ENCODE data around the gene POU2AF1. TPM values are rescaled to one million over a fixed set of nuclear protein-coding genes. Genes with fewer than 3 reads are reported as not detected.

POU2AF1 gene
- total and polyA plus RNA-seq, 2 experiments from 2014 or later, result not detected

GRCh38 chr11:111428113-111428876 is 49.2 kb upstream of the POU2AF1 start (continued):
- TF ChIP-seq ZNF462 (CRISPR knock-in tag; IDR thresholded peaks at IDR 0.05) (no peak), EZH2 (IDR thresholded peaks at IDR 0.05; ENCODE audit: low read depth, unreplicated experiment) (no peak), STAT1 (IDR thresholded peaks at IDR 0.05; ENCODE audit: unreplicated experiment) (no peak), POLR2AphosphoS5 (IDR thresholded peaks at IDR 0.05; ENCODE audit: low read depth) (no peak), ZNF331 (CRISPR knock-in tag; IDR thresholded peaks at IDR 0.05; ENCODE audit: low read depth) (no peak), JUNB (IDR thresholded peaks at IDR 0.05; ENCODE audit: unreplicated experiment) (no peak), NANOG (IDR thresholded peaks at IDR 0.05; ENCODE audit: borderline replicate concordance) (no peak), CREB1 (CRISPR knock-in tag; IDR thresholded peaks at IDR 0.05; ENCODE audit: low read depth) (no peak)

GRCh38 chr11:111427471-111427912 is 48.4 kb upstream of the POU2AF1 start:
- no peaks in the 10 kb centered on the region for H3K36me3 Mint-ChIP-seq (ENCODE audit: low read depth)
- no peaks in the 10 kb centered on the region for H4K20me1 ChIP-seq (replicated peaks; ENCODE audit: insufficient read depth)
- H3K4me1 Mint-ChIP-seq, result peaks cover 16% of the 10 kb centered on the region; the same call in 2 of the 3 replicates
- no peak overlapping the region for H3K4me2 ChIP-seq
- no peaks in the 10 kb centered on the region for H3K27me3 Mint-ChIP-seq (ENCODE audit: insufficient read depth, low read depth, poor library complexity)
- no peak overlapping the region for H3K27ac Mint-ChIP-seq
- no peaks in the 10 kb centered on the region for H3K4me1 ChIP-seq (ENCODE audit: insufficient read depth)
- H3K9me3 Mint-ChIP-seq, result no peaks in the 10 kb centered on the region
- no peaks in the 10 kb centered on the region for H3K9me2 ChIP-seq (ENCODE audit: insufficient read depth)
- DNase-seq (ENCODE audit: low spot score) (no peak), ATAC-seq (no peak)
- H3K4me3 ChIP-seq, result no peak overlapping the region
- no peaks in the 10 kb centered on the region for H3F3A ChIP-seq (replicated peaks; ENCODE audit: low read depth)
- H3K27ac ChIP-seq (ENCODE audit: low read depth), result no peak overlapping the region
- H3K79me2 ChIP-seq (replicated peaks; ENCODE audit: insufficient read depth), result no peaks in the 10 kb centered on the region
- no peaks in the 10 kb centered on the region for H3K36me3 ChIP-seq (ENCODE audit: insufficient read depth)
- no peak overlapping the region for H2AFZ ChIP-seq
- no peaks in the 10 kb centered on the region for H3K27me3 ChIP-seq (ENCODE audit: insufficient read depth)
- no peak overlapping the region for H3K4me3 Mint-ChIP-seq
- TF ChIP-seq CREB1 (CRISPR knock-in tag; IDR thresholded peaks at IDR 0.05; ENCODE audit: low read depth) (no peak), REST (IDR thresholded peaks at IDR 0.05; ENCODE audit: unreplicated experiment) (no peak), POLR2AphosphoS5 (IDR thresholded peaks at IDR 0.05; ENCODE audit: low read depth) (no peak), ZNF331 (CRISPR knock-in tag; IDR thresholded peaks at IDR 0.05; ENCODE audit: low read depth) (no peak), EZH2phosphoT487 (IDR thresholded peaks at IDR 0.05; ENCODE audit: unreplicated experiment) (no peak), ZNF114 (CRISPR knock-in tag; IDR thresholded peaks at IDR 0.05) (no peak), JUNB (IDR thresholded peaks at IDR 0.05; ENCODE audit: unreplicated experiment) (no peak), NANOG (IDR thresholded peaks at IDR 0.05; ENCODE audit: borderline replicate concordance) (no peak), CTCF (conservative IDR thresholded peaks at IDR 0.05; ENCODE audit: low read depth in 2 of 2) (no peak)

Measured in GM23338 (cell line).